ENCODE measurements around the gene ANKFY1.

GRCh38 chr17:4229627-4230541 lies 33.9 kb downstream of the ANKFY1 start:
- TF ChIP-seq CTCF (IDR thresholded peaks at IDR 0.05; ENCODE audit: extremely low read depth in 1 of 2, insufficient read depth in 1 of 2, low read depth in 1 of 2, low read length in 2 of 2): no peak
- TF ChIP-seq FOS (IDR thresholded peaks at IDR 0.05; ENCODE audit: borderline replicate concordance, insufficient read depth, low read length): peak; percentile 93
- TF ChIP-seq POLR2A (IDR thresholded peaks at IDR 0.05; ENCODE audit: low read depth, low read length): no peak
- TF ChIP-seq GATA2 (IDR thresholded peaks at IDR 0.05; ENCODE audit: insufficient read depth, insufficient read length, low read depth, low read length): no peak

Data from endothelial cell of umbilical vein (primary cell).